ENCODE measurements around the gene ANKLE1. TPM values are rescaled to one million over a fixed set of nuclear protein-coding genes. Genes with fewer than 3 reads are reported as not detected.

The ANKLE1 gene
- total and polyA plus RNA-seq, 2 donors = 0.26 to 0.66 TPM

DNA sequence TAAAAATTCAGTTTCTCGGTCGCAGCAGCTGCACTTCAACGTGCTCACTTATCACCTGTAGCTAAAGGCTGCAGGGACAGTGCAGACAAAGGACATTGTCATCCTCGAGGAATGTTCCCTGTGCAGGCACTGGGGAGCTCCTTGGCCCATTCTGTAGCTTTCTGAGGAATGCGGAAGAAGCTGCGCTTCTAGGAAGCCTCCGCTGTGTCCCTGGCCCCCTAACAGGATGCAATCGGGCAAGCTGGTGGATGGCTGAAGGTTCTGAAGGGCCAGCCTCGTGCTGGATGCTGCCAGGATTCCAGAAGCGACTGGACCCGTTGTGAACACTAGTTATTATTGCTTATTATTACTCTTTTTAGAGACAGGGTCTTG, 44.9 kb downstream of the ANKLE1 start:
- H3K4me3 ChIP-seq (ENCODE audit: low read depth, low read length) = no peak overlapping the region
- DNase-seq (ENCODE audit: extremely low spot score) = no peak
- WGBS = 80% methylated on average over 11 of the region's 11 CpGs
- peaks cover 3% of the 10 kb centered on the region for H3K36me3 ChIP-seq (ENCODE audit: insufficient read depth)
- no peak overlapping the region for H3K27ac ChIP-seq (ENCODE audit: low read depth)
- H3K4me1 ChIP-seq (ENCODE audit: insufficient read depth) = peaks cover 2% of the 10 kb centered on the region

DNA sequence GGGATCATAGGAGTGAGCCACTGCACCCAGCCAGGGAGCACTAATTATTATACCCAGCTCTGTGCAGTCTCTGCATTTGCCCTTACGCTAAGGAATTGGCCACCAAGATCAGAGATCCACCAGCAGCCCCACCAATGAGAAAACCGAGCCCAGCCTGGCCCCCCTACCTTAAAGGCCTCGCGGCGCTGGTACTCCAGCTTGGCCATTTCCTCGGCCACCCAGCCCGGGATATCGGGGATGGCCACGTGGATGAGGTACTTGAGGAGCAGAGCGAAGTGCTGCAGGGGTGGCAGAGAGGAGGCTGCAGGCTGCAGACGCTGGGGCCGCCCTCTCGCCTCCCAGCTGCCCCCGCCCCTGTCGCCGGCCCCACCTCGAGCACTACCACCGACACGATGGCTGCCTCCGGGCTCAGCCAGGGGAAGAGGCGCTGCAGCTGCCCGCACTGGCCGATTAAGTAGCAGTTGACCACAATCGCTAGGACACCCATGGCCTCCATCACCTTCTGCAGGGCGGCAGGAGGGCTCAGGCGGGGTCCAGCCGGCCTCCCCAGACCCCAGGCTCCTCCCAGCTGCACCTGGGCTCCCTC, 45.5 kb downstream of the ANKLE1 start:
- Histone ChIP-seq H3K27ac (ENCODE audit: low read depth) (no peak overlapping the region), H3K36me3 (ENCODE audit: insufficient read depth) (no peaks in the 10 kb centered on the region), H3K4me3 (ENCODE audit: low read depth, low read length) (no peak overlapping the region), H3K4me1 (ENCODE audit: insufficient read depth) (peaks cover 2% of the 10 kb centered on the region)
- DNase-seq (ENCODE audit: extremely low spot score) = no peak
- 89% methylated on average over 27 of the region's 27 CpGs for WGBS

DNA sequence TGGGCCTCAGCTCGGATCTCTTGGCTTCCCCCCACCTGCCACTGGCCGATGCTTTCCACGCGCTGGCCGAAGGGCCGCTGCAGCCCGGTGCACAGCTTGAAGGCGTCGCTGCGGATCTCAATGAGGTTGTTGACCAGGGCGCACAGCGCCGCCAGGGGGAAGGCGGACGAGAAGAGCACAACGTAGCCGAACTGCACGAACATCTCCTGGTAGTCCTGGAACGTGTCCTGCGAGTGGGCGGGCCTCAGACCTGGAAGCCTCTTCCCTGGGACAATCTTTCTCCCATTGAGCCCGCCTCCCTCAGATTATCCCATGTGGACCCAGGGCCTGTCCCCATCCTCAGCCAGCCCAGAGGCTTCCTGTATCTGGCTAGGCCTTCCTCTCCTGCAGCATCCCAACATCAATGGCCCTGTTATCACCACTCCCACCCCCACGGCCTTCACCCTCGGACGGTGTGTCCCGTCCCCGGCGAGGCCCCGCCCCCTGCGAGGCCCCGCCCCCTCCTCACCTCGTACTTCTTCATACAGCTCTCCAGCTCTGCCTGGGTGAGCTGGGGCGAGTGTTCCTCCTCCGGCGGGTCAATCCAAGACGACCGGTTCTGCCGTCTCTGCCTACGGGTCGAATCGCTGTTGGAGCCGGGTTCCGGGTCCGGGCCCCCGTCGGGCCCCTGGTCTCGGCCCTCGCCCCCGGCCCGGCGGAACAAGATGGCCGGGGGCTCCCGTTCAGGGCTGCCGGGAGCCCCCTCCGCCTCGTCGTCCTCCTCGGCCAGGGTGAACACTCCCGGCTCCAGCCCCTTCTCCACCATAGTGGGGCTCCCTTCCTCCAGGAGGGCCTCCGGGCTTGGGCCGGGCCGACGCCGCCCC, 46.2 kb downstream of the ANKLE1 start:
- Histone ChIP-seq H3K4me1 (ENCODE audit: insufficient read depth) (peaks cover 2% of the 10 kb centered on the region), H3K27ac (ENCODE audit: low read depth) (no peak overlapping the region)
- 26% methylated on average over 64 of the region's 64 CpGs for WGBS

DNA sequence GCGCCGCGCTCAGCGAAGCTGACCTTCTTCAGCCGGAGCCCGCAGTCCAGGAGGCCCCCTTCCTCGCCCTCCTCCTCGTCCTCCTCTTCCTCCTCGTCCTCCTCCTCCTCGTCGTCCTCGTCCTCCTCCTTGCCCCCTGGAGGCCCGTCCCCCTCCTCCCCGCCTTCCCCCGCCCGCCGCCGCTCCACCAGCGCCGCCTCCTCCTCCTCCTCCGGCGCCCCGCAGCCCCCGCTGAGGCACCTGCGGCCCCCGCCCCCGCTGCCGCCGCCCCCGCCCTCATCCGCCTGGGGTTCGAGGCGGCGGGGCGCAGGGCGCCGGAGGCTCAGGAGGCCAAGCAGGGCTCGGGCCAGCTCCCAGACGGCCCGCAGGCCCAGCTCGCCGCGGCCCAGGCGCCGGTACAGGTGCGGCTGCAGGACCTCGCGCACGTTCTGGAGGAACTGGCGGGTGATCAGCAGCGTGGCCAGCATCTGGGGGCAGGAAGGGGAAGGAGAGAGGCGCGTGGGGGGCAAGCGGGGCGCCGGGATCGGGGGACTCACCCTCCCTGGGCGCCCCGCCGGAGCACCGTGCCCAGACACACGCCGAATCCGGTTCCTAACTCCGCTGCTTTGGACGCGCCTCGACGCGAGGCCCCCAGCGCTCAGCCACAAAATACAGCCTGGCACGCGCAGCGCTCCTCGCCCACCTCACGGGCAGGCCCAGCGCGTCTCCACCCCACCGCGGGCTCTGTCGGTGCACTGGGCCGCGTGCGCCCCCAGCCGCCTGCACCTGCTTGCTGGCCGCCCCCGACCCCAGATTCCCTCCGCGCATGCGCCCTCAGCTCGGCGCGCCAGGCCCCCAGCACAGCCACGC, 47.0 kb downstream of the ANKLE1 start:
- Histone ChIP-seq H3K4me1 (ENCODE audit: insufficient read depth) (peaks cover 1% of the 10 kb centered on the region), H3K4me3 (ENCODE audit: low read depth, low read length) (peak overlapping the region; percentile 30), H3K36me3 (ENCODE audit: insufficient read depth) (no peaks in the 10 kb centered on the region), H3K27ac (ENCODE audit: low read depth) (peak overlapping the region; percentile 12)
- no peak for DNase-seq (ENCODE audit: extremely low spot score)
- 12% methylated on average over 93 of the region's 94 CpGs for WGBS

More for the DNA sequence above, 46.2 kb downstream of the ANKLE1 start:
- Histone ChIP-seq H3K36me3 (ENCODE audit: insufficient read depth) (no peaks in the 10 kb centered on the region), H3K4me3 (ENCODE audit: low read depth, low read length) (peak overlapping the region; percentile 30)
- peak; percentile 52 for DNase-seq (ENCODE audit: extremely low spot score)

DNA sequence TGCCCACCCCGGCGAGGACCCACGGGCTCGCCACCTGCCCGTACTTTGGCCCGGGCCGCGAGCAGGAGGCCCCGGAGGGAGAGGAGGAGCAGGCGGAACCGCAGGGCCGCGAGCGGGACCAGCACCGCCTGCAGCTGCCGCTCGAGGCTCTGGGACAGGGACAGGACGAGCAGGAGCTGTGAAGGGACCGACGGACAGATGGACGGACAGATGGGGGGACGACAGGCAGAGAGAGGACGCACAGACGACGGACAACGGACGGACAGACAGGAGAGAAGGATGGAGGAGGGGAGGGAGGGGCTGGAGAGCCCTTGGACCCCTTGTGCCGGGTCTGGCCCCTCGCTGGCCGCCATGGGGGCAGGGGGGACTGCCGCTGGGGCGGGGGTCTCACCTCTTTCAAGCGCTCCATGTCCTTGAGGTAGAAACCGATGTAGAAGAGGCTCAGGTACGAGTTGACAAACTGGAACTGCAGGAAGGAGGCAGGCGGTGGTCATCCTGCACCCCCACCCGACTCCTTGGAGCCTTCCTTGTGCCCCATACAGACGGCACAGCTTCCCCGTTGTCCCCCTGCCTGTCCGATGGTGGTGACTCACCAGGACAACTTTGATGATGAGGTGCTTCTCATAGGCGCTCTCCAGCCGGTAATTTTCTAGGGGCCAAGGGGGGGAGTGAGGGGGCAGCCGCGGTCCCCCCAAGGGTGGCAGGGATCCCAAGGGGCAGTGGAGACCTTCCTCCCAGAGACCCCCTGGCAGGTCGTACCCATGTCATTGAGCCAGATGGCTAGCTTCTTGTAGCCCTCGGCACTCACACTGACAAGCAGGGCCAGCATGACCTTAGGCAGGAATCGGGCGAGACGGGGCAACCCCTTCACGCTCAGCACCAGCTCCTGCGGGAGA, 47.9 kb downstream of the ANKLE1 start:
- Histone ChIP-seq H3K36me3 (ENCODE audit: insufficient read depth) (no peaks in the 10 kb centered on the region), H3K27ac (ENCODE audit: low read depth) (no peak overlapping the region), H3K4me1 (ENCODE audit: insufficient read depth) (no peaks in the 10 kb centered on the region), H3K4me3 (ENCODE audit: low read depth, low read length) (peak overlapping the region; percentile 30)
- WGBS = 62% methylated on average over 51 of the region's 51 CpGs
- no peak for DNase-seq (ENCODE audit: extremely low spot score)

DNA sequence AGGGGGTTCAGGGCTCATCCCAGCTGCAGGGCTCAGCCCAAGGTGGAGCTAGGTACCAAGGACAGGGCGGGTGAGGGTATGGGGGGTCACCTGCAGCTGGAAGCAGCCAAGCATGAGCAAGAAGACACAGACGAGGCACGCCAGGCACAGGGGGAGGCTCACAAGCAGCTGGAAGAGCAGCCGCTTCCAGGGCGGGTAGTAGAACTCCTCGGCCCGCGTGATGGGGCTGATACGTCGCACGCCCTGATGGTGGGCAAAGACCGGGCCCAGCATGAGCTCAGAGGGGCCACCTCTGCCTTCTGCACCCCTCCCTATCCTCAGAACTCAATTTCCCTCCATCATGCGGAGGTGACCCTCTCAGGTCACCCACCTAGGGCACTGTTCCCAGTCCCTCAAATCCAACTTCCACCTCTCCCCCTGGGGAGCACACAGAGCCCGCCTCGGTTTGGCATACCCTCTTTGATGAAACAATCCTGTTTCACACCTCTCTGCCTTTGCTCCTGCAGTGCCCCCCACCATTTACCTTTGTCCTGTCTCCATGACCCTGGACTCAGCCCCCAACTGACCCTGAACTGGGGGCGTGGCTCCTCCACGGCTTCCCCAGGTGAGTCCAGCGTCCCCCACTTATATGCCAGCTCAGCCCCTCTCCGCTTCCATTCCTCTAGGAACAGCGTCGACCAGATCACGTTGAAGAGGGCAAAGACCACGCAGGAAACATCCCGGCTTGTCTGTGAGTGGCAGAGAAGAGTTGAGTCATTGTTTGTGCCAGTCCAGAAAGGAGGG, 48.8 kb downstream of the ANKLE1 start:
- Histone ChIP-seq H3K36me3 (ENCODE audit: insufficient read depth) (no peaks in the 10 kb centered on the region), H3K4me1 (ENCODE audit: insufficient read depth) (no peaks in the 10 kb centered on the region), H3K27ac (ENCODE audit: low read depth) (no peak overlapping the region), H3K4me3 (ENCODE audit: low read depth, low read length) (no peak overlapping the region)
- WGBS = 96% methylated on average over 24 of the region's 24 CpGs
- no peak for DNase-seq (ENCODE audit: extremely low spot score)

DNA sequence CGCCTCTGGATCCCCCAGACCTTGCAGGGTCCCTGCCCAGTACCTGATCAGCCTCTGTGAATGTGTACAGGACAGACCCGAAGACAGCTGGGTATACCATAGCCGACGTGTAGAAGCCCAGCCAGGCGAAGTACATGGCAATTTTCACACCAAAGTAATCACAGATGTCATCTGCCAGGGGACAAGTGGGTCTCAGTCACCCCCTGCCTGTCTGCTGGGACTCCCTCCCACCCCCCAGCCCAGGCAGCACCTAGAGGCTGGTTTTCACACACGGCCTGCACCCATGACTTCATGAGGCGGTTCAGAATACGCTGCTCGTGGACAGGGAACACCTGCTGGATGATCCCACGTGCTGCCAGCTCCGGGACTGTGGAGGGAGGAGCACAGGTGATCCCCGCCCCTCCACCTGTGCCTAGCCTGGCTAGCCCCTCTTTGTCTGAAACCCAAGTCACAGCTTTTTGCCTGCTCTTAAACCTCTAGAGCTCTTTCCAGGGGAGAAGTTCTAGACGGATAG, 49.4 kb downstream of the ANKLE1 start:
- Histone ChIP-seq H3K4me1 (ENCODE audit: insufficient read depth) (no peaks in the 10 kb centered on the region), H3K36me3 (ENCODE audit: insufficient read depth) (no peaks in the 10 kb centered on the region), H3K4me3 (ENCODE audit: low read depth, low read length) (no peak overlapping the region), H3K27ac (ENCODE audit: low read depth) (no peak overlapping the region)
- no peak for DNase-seq (ENCODE audit: extremely low spot score)
- WGBS = 87% methylated on average over 13 of the region's 13 CpGs

DNA sequence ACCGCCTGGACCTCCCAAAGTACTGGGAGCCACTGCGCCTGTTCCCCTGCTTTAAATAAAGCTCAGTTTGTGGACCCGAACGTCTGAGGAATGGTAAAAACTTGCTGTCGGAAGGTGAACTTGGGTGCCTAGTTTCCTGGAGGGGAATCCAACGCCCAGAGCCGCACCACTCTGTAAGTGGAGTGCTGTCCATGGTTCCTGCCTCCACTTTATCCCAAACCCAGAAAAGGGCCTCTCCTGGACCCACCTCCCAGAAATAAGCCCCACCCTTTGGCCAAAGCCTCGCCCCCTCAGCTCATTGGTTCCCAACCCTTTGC, 50.6 kb downstream of the ANKLE1 start:
- WGBS = 92% methylated on average over 8 of the region's 8 CpGs
- Histone ChIP-seq H3K4me3 (ENCODE audit: low read depth, low read length) (no peak overlapping the region), H3K27ac (ENCODE audit: low read depth) (no peak overlapping the region), H3K4me1 (ENCODE audit: insufficient read depth) (no peaks in the 10 kb centered on the region), H3K36me3 (ENCODE audit: insufficient read depth) (no peaks in the 10 kb centered on the region)
- no peak for DNase-seq (ENCODE audit: extremely low spot score)

DNA sequence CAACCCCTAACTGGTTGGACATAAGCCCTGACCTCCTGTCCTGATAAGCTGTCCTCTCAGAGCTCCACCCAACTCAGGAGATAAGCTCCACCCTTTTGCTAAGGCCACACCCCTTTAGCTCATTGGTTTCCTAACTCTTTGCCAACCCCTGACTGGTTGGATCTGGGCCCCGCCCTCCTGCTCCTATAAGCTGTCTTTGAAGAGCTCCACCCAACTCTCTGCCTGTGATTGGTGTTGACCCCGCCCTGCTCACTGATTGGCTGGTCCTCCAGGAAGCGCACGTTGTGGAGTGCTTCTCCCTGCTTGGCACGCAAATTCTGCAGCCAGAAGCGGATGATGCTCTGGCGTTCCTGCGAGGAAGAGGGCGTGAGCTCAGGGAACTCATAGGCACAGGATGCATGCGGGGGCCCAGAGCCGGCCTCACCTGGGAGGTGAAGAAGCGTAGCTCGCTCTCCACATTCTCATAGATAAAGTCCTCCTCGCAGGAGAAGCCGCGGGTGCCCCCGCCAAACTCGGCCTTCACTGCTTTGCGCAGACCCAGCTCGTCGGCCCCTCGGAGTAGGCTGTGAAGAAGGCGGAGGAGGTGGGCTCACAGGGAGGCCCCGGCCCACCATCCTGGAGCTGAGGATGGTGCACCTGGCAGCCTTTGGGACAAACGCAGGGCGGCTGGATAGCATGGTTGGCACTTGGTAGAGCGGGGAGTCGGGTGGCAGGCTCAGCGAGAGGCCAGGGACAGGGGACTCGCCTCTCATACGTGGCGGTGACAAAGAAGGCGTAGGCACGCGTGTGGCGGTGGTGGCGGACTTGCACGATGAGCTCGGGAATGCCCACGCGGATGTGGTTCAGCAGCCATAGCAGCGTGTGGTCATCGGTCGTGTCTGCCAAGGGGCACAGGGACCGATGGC, 51.2 kb downstream of the ANKLE1 start:
- Histone ChIP-seq H3K4me1 (ENCODE audit: insufficient read depth) (no peaks in the 10 kb centered on the region), H3K36me3 (ENCODE audit: insufficient read depth) (no peaks in the 10 kb centered on the region), H3K4me3 (ENCODE audit: low read depth, low read length) (no peak overlapping the region), H3K27ac (ENCODE audit: low read depth) (no peak overlapping the region)
- no peak for DNase-seq (ENCODE audit: extremely low spot score)
- 97% methylated on average over 45 of the region's 45 CpGs for WGBS

DNA sequence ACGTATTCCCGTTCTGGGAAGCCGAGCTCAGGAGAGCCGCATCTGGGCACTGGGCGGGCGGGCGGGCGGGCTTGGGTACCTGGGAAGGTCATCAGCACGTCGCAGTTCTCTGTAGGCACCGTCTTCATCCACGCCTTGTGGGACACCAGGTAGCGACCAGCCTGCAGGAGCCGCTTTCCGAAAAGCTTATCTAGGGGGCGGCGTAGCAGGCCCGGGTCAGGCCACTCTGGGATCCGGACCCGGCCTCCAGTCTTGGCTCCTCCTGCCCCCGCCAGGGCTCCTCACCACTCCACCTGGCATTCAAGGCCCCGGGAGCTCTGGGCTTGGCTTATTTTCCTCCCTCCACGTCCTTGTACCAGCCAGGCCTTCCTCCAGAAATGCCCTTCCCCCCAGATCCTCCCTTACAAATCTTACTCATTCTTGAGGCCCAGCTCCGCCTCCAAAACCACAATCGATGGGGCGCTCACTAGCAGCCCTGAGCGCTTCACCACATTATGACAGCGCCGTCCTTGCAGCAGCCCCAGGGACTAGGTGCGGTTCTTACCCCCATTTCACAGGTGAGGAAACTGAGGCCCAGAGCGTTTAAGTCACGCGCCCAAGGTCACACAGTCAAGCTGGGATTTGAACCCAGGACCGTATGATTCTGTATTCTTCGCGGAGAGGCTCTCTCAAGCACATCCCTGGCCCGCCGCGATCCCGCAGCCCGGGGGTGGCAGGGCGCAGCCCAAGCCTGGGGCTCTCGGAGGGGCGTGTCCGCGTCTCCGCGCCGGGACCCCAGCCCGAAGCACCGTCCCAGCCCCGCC, 52.1 kb downstream of the ANKLE1 start:
- Histone ChIP-seq H3K4me3 (ENCODE audit: low read depth, low read length) (peak overlapping the region; percentile 56), H3K36me3 (ENCODE audit: insufficient read depth) (no peaks in the 10 kb centered on the region), H3K4me1 (ENCODE audit: insufficient read depth) (no peaks in the 10 kb centered on the region), H3K27ac (ENCODE audit: low read depth) (no peak overlapping the region)
- WGBS = 42% methylated on average over 52 of the region's 52 CpGs
- DNase-seq (ENCODE audit: extremely low spot score) = no peak
